ENCODE measurements around the gene POP7. TPM values are rescaled to one million over a fixed set of nuclear protein-coding genes. Genes with fewer than 3 reads are reported as not detected.

POP7 gene
- total RNA-seq, 2 experiments from 2014 or later: 43.6 to 53.4 TPM

DNA sequence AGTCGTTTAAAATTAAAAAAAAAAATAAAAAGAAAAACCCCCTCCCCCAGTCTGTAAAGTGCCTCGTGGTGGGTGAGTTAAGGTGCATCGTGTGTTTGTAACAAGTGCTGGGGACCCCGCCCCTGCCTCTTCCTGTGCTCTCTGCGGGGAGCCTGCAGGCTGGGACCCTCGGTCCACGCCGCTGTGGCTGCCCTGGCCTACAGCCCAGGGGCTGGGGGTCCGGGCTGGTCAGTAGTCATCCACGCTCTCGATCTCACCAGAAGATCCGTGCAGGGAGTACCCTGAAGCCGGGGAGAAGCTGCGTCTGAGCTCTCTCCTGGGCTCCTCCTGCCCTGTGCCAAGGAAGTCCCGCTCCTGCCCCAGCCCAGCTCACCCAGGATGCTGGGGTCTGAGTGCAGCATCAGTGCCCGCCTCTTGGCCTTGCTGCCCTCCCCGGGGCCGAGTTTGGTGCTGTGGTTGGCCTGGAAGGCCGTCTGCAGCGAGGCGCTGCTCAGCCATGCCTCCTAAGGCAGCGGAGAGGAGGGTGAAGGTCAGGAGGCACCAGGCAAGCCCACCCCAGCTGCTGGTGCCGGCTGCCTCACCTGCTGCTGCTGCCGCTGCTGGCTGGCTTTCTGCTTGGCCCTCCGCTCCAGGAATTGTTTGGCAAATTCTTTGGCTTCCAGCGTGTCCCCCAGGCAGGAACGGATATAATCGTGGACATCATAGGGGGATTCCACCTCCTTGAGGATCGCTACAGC is 24.3 kb upstream of the POP7 start:
- H3K27ac Mint-ChIP-seq: no peak overlapping the region
- no peaks in the 10 kb centered on the region for H3K9me3 Mint-ChIP-seq (ENCODE audit: low read depth)
- H3K36me3 Mint-ChIP-seq: peaks cover 24% of the 10 kb centered on the region
- no peaks in the 10 kb centered on the region for H3K27me3 Mint-ChIP-seq
- CTCF ChIA-PET: interaction anchor here (1.5 to 11.5 kb wide), 3 partner anchors 11 to 117 kb away, joined by 3 to 91 read pairs (median 15); partner anchors contain the start of genes GIGYF1 and POP7
- peaks cover 12% of the 10 kb centered on the region for H3K4me1 Mint-ChIP-seq
- ATAC-seq: no peak
- DNase-seq: no peak
- H3K4me3 Mint-ChIP-seq: no peak overlapping the region

DNA sequence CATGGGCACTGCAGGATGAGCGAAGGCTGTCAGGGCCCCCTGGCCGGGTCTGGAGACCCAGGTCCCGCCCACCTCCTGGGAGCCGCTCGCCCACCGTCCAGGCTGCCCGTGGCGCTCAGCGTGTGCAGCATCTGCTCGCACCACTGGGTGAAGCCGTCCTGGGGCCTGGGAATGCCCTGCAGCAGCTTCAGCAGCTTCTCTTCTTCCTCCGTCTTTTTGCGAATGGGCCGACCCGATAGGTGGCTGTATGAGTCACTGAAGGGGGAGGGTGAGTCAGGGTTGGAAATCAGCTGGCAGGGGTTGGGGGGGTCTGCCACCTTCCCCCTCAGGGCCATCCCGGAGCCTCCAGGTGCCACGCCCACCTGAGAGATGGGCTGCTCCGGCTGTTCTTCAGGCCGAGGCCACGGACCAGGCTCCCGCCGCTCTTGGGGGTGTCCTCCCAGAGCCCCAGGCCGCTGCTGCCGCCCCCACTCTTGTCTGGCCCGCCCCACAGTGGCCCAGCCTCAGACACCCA is 23.6 kb upstream of the POP7 start:
- no peaks in the 10 kb centered on the region for H3K27me3 Mint-ChIP-seq
- H3K4me3 Mint-ChIP-seq: no peak overlapping the region
- H3K36me3 Mint-ChIP-seq: peaks cover 23% of the 10 kb centered on the region
- H3K9me3 Mint-ChIP-seq (ENCODE audit: low read depth): no peaks in the 10 kb centered on the region
- peaks cover 7% of the 10 kb centered on the region for H3K4me1 Mint-ChIP-seq
- ATAC-seq: no peak
- DNase-seq: no peak
- H3K27ac Mint-ChIP-seq: no peak overlapping the region
- CTCF ChIA-PET: interaction anchor here (1.1 to 11.5 kb wide), 4 partner anchors 10 to 113 kb away, joined by 3 to 91 read pairs (median 11); partner anchors contain the start of genes GIGYF1 and POP7

DNA sequence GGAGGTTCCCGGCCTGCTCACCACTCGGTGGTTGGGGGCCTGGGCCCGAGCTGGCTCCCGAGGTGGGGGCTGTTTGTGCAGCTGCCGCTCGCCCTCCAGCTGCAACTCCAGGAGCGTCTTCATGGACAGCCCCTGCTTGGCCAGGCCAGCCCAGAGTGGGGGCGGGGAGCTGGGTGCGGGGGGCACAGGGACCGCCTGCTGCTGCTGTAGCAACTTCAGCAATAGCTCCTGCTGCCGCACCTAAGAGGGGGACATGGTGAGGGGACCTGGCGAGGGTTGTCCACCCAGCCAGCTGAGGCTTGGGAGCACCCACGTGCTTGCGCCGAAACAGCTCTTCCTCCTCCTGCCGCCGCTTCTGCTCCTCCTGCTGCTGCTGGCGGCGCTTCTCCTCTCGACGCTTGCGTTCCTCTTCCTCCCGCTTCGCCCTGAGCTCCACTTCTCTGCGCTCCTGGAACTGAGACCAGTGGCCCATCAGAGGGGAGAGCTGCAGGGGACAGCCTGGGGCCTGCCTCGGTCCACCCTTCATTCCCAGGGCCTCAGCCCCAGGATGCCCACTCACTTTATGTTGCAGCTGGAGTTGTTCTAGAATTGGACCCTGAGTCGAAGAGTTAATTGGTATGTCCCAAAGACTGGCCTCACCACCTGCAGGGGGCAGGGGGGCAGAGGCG is 22.8 kb upstream of the POP7 start:
- Mint-ChIP-seq H3K27me3 (no peaks in the 10 kb centered on the region), H3K4me1 (peaks cover 5% of the 10 kb centered on the region), H3K27ac (no peak overlapping the region), H3K4me3 (no peak overlapping the region), H3K36me3 (peaks cover 17% of the 10 kb centered on the region), H3K9me3 (ENCODE audit: low read depth) (no peaks in the 10 kb centered on the region)
- CTCF ChIA-PET: interaction anchor here (1.1 to 11.5 kb wide), 3 partner anchors 9 to 114 kb away, joined by 3 to 91 read pairs (median 7); partner anchors contain the start of gene GIGYF1
- ATAC-seq (no peak), DNase-seq (no peak)

- Mint-ChIP-seq H3K27me3 (no peaks in the 10 kb centered on the region), H3K4me3 (no peak overlapping the region), H3K27ac (no peak overlapping the region), H3K36me3 (peaks cover 12% of the 10 kb centered on the region), H3K4me1 (peaks cover 7% of the 10 kb centered on the region), H3K9me3 (ENCODE audit: low read depth) (no peaks in the 10 kb centered on the region)
- ATAC-seq (no peak), DNase-seq (no peak)
- CTCF ChIA-PET: interaction anchor here (1.1 to 11.5 kb wide), 3 partner anchors 8 to 115 kb away, joined by 3 to 91 read pairs (median 7); partner anchors contain the start of gene GIGYF1
Measured at GRCh38 chr7:100683659-100684533, 22.0 kb upstream of the POP7 start.

GRCh38 chr7:100684534-100685042 is 21.3 kb upstream of the POP7 start:
- Mint-ChIP-seq H3K36me3 (peaks cover 7% of the 10 kb centered on the region), H3K4me3 (no peak overlapping the region), H3K27me3 (no peaks in the 10 kb centered on the region), H3K9me3 (ENCODE audit: low read depth) (no peaks in the 10 kb centered on the region), H3K27ac (no peak overlapping the region), H3K4me1 (peaks cover 7% of the 10 kb centered on the region)
- CTCF ChIA-PET: interaction anchor here (1.0 to 11.5 kb wide), 4 partner anchors 7 to 21 kb away, joined by 3 to 91 read pairs (median 5); partner anchors contain the start of genes GIGYF1 and POP7
- DNase-seq: no peak
- no peak for ATAC-seq

DNA sequence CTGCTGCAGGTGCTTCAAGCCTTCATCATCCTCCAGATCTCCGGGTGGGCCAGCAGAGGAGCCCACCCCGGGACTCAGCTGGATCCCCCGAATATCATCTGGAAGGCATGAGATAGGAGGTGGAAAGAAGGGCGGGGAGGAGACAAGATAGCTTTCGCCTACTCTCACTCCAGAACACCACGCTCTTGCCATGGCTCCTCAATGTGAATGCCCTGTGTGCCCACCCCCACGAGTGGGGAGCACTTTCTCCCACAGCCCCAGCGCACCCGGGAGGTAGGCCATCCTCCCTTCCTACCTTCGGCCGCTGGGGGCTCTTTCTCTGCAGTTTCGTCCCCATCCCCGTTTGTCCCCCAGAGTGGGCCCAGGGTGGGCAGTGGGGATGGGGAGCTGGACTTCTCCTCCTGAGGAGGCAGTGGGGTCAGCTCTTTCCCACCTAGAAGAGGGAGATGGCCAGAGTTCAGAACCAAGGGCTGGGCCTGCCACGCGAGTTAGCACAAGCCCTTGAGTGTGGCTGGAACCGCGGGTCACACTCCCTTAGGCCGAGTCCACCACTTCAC is 20.8 kb upstream of the POP7 start:
- H3K27ac Mint-ChIP-seq: no peak overlapping the region
- CTCF ChIA-PET: interaction anchor here (1.0 to 11.5 kb wide), 3 partner anchors 7 to 21 kb away, joined by 3 to 91 read pairs (median 3); partner anchors contain the start of genes GIGYF1 and POP7
- peaks cover 6% of the 10 kb centered on the region for H3K4me1 Mint-ChIP-seq
- DNase-seq (no peak), ATAC-seq (no peak)
- no peak overlapping the region for H3K4me3 Mint-ChIP-seq
- H3K9me3 Mint-ChIP-seq (ENCODE audit: low read depth): no peaks in the 10 kb centered on the region
- H3K27me3 Mint-ChIP-seq: no peaks in the 10 kb centered on the region
- H3K36me3 Mint-ChIP-seq: peaks cover 6% of the 10 kb centered on the region

DNA sequence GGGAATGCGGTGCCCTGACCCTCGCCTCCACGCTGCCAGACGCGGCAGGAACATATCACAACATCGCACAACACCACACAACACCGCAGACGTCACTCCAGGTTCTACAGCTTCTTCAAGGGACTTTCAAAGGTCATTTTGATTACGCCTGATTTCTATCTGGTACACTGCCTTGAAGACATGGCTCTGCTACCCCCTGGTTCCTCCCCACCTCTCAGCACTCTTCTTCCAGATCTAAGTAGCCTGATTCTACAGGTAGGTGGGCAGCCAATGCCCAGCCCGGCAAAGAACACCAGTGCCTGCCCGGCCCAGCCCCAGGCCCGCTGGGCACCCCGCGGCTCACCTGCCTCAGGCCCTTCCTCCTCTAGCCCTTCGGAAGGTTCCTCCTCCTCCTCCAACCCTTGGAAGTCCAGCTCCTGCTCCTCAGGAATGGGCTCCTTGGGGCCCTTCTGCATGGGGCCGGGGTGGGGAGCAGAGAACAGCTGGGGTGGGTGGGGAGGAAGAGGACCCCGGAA is 20.2 kb upstream of the POP7 start:
- Mint-ChIP-seq H3K27me3 (no peaks in the 10 kb centered on the region), H3K36me3 (peaks cover 5% of the 10 kb centered on the region), H3K27ac (no peak overlapping the region), H3K9me3 (ENCODE audit: low read depth) (no peaks in the 10 kb centered on the region), H3K4me1 (peaks cover 5% of the 10 kb centered on the region), H3K4me3 (no peak overlapping the region)
- CTCF ChIA-PET: interaction anchor here (1.0 to 1.7 kb wide), 2 partner anchors 9 to 20 kb away, joined by 3 read pairs; partner anchors contain the start of gene POP7
- DNase-seq (no peak), ATAC-seq (no peak)

GRCh38 chr7:100686201-100686821 is 19.6 kb upstream of the POP7 start:
- DNase-seq (no peak), ATAC-seq (no peak)
- Mint-ChIP-seq H3K9me3 (ENCODE audit: low read depth) (no peaks in the 10 kb centered on the region), H3K4me1 (peaks cover 5% of the 10 kb centered on the region), H3K36me3 (peaks cover 5% of the 10 kb centered on the region), H3K27ac (no peak overlapping the region), H3K27me3 (no peaks in the 10 kb centered on the region), H3K4me3 (no peak overlapping the region)
- CTCF ChIA-PET: interaction anchor here (1.7 kb wide), 1 partner anchor 9 kb away, joined by 3 read pairs; no protein-coding TSS in a partner anchor

- no peaks in the 10 kb centered on the region for H3K9me3 Mint-ChIP-seq (ENCODE audit: low read depth)
- CTCF ChIA-PET: interaction anchor here (1.2 kb wide), 1 partner anchor 19 kb away, joined by 4 read pairs; the partner anchor contains the start of gene POP7
- H3K27me3 Mint-ChIP-seq: no peaks in the 10 kb centered on the region
- H3K27ac Mint-ChIP-seq: no peak overlapping the region
- H3K4me3 Mint-ChIP-seq: no peak overlapping the region
- H3K4me1 Mint-ChIP-seq: peaks cover 6% of the 10 kb centered on the region
- H3K36me3 Mint-ChIP-seq: peaks cover 7% of the 10 kb centered on the region
- DNase-seq (no peak), ATAC-seq (no peak)
Measured at GRCh38 chr7:100686822-100687211, 19.1 kb upstream of the POP7 start.

DNA sequence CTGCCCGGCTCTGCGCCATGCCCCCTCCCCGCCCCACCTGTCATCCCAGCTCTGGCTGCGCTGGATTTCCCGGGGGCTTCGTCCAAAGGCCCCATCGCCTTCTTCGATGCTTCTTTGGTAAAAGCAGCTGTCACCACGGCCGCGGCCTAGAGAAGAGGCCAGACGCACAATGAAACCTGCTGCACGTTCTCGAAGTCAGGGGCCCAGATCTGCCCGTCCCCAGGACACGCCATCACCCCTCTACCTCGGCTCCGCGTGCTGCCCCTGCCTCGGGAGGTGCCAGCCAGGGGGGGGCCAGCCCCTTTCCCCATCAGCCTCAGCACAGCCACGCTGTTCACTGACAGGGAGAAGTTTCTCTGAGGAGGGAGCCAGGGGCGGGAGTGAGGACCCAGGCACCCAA is 18.7 kb upstream of the POP7 start:
- CTCF ChIA-PET: interaction anchor here (1.2 kb wide), 1 partner anchor 19 kb away, joined by 4 read pairs; the partner anchor contains the start of gene POP7
- no peaks in the 10 kb centered on the region for H3K27me3 Mint-ChIP-seq

GRCh38 chr7:100687751-100688300 is 18.1 kb upstream of the POP7 start:
- H3K27me3 Mint-ChIP-seq: no peaks in the 10 kb centered on the region
- peaks cover 8% of the 10 kb centered on the region for H3K36me3 Mint-ChIP-seq
- ATAC-seq: no peak
- H3K4me3 Mint-ChIP-seq: no peak overlapping the region
- CTCF ChIA-PET: interaction anchor here (0.5 to 1.2 kb wide), 2 partner anchors 18 to 75 kb away, joined by 3 to 4 read pairs; partner anchors contain the start of gene POP7
- H3K9me3 Mint-ChIP-seq (ENCODE audit: low read depth): no peaks in the 10 kb centered on the region
- no peak overlapping the region for H3K27ac Mint-ChIP-seq
- no peak for DNase-seq
- H3K4me1 Mint-ChIP-seq: peaks cover 16% of the 10 kb centered on the region

More for the DNA sequence above, 18.7 kb upstream of the POP7 start:
- Mint-ChIP-seq H3K4me3 (no peak overlapping the region), H3K36me3 (peaks cover 8% of the 10 kb centered on the region), H3K4me1 (peaks cover 10% of the 10 kb centered on the region), H3K9me3 (ENCODE audit: low read depth) (no peaks in the 10 kb centered on the region), H3K27ac (no peak overlapping the region)
- DNase-seq (no peak), ATAC-seq (no peak)

Data from activated CD8-positive, alpha-beta memory T cell treated with anti-CD3 and anti-CD28 coated beads, Interleukin-2, amount 10 ng/mL, durations not matched to agents 7 days and 5 days (primary cell).